ENCODE data around the gene GLI1. TPM values are rescaled to one million over a fixed set of nuclear protein-coding genes. Genes with fewer than 3 reads are reported as not detected.

GLI1 gene
- total RNA-seq, 1 experiment from 2014 or later, result 9.7 TPM

- no peak overlapping the region for H3K4me3 ChIP-seq (ENCODE audit: insufficient read depth, low read depth, low read length)
- peaks cover 42% of the 10 kb centered on the region for H3K27me3 ChIP-seq (ENCODE audit: control insufficient read depth, insufficient read depth, low read length)
- H3K36me3 ChIP-seq (replicated peaks; ENCODE audit: control insufficient read depth, insufficient read depth, low read length), result peaks cover 2% of the 10 kb centered on the region
- DNase-seq, result no peak
These were observed 12.1 kb downstream of the GLI1 start for GRCh38 chr12:57471661-57472060.

DNA sequence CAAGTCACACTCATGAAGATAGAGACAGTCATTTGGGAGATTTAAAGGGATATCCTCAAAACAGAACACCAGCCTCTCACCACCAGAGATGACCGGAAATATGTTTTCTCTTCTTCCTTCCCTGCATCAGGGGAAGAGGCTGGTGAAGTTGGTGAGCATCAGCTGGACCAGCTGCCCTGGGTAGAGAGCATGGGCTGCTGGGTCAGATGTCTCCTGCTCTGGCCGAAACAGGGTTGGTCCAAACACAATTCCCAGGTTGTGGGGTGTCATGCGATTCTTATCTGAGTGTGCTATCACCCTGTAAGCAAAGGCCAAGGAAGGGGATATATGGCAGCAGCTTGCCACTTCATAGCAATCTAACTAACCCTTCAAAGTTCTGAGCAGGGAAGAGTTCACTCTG, 12.8 kb downstream of the GLI1 start:
- H3K27me3 ChIP-seq (ENCODE audit: control insufficient read depth, insufficient read depth, low read length), result peaks cover 49% of the 10 kb centered on the region
- no peak overlapping the region for H3K4me3 ChIP-seq (ENCODE audit: insufficient read depth, low read depth, low read length)
- peaks cover 2% of the 10 kb centered on the region for H3K36me3 ChIP-seq (replicated peaks; ENCODE audit: control insufficient read depth, insufficient read depth, low read length)
- no peak for DNase-seq

GRCh38 chr12:57473392-57473791, 13.8 kb downstream of the GLI1 start:
- DNase-seq, result peak; percentile 13
- Histone ChIP-seq H3K4me3 (ENCODE audit: insufficient read depth, low read depth, low read length) (no peak overlapping the region), H3K27me3 (ENCODE audit: control insufficient read depth, insufficient read depth, low read length) (peaks cover 49% of the 10 kb centered on the region), H3K36me3 (replicated peaks; ENCODE audit: control insufficient read depth, insufficient read depth, low read length) (peaks cover 2% of the 10 kb centered on the region)

DNA sequence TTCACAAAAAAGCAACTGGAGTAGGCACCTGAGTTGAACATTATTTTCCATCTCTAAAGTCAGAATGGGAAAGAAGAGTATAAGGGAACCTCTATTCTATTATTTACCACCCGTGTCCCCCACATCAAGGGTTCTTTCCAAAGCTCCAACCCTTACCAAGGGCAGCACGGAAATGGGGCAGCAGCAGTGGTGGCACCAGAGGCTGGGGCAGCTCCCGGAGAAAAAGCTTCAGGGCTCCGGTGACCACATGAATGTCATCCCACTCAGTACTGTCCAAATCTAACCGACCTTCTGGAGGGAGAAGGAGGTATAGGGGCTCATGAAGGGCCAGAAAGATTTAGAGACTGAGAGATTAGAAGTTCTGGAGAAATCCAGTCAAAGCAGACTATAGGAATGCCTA, 14.3 kb downstream of the GLI1 start:
- DNase-seq, result no peak
- Histone ChIP-seq H3K4me3 (ENCODE audit: insufficient read depth, low read depth, low read length) (no peak overlapping the region), H3K27me3 (ENCODE audit: control insufficient read depth, insufficient read depth, low read length) (peaks cover 49% of the 10 kb centered on the region), H3K36me3 (replicated peaks; ENCODE audit: control insufficient read depth, insufficient read depth, low read length) (peaks cover 2% of the 10 kb centered on the region)

DNA sequence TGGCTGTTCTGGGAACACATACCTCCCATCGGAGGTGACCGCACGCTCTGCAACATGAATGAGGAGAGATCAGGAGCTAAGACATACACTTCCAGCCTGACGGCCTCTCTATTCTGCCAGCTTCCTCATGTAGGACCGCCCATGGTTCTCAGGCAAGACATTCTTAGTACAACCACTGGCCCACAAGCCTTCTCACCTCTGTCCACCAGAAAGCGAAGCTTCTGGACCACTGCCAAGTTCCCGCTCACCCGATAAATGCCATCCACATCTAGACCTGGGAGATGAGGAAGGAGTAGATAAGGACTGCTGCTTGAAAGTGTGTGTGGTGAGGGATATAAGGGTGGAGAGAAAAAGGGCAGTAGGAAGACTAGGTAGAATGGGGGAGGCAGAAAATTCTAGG, 14.8 kb downstream of the GLI1 start:
- peaks cover 49% of the 10 kb centered on the region for H3K27me3 ChIP-seq (ENCODE audit: control insufficient read depth, insufficient read depth, low read length)
- no peak for DNase-seq
- H3K36me3 ChIP-seq (replicated peaks; ENCODE audit: control insufficient read depth, insufficient read depth, low read length), result peaks cover 2% of the 10 kb centered on the region
- H3K4me3 ChIP-seq (ENCODE audit: insufficient read depth, low read depth, low read length), result no peak overlapping the region

GRCh38 chr12:57474862-57475261, 15.3 kb downstream of the GLI1 start:
- H3K27me3 ChIP-seq (ENCODE audit: control insufficient read depth, insufficient read depth, low read length), result peaks cover 49% of the 10 kb centered on the region
- H3K4me3 ChIP-seq (ENCODE audit: insufficient read depth, low read depth, low read length), result peak overlapping the region; percentile 43; the same call in 1 of the 2 replicates
- H3K36me3 ChIP-seq (replicated peaks; ENCODE audit: control insufficient read depth, insufficient read depth, low read length), result peaks cover 2% of the 10 kb centered on the region
- DNase-seq, result peak; percentile 54

DNA sequence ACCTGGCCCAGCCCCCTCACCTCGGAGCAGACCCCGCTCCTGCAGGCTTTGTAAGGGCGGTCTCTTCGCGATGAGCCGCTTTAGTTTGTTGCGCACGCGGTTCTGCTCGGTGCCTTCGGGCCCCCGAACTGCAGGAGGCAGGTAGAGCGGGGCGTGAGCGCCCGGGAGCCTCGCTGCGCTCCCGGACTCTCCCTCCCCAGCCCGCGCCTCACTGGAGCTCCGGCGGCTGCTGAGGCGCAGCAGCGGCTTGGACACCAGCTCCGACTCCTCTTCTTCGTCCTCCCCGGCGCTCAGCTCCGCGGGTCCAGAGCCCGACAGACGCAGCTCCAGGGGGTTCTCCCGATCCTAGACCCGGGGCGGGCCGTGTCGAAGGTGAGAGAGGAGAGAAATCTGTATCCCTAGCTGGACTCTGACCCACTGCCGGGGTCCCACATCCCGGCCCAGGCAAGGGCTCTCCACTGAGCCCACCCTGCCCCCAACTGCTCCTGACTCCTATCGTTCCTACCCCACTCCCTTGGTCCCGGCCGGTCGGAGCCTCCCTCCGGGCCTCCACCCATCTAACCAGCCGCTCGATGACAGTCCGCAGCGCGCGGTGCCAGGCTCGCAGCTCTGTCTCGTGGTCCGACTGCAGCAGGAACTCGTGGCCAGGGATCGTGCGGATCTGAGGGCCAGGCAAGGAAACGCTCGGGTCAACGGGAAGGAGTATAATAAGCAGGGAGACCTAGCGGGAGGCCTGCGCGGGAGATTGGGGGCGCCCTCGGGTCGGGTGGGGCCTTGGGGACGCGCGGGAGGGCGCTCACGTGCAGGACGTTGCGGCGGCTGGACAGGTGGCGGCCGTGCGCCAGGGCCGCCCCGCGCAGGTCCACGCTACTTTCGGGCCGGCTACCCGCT, 15.9 kb downstream of the GLI1 start:
- no peaks in the 10 kb centered on the region for H3K36me3 ChIP-seq (replicated peaks; ENCODE audit: control insufficient read depth, insufficient read depth, low read length)
- H3K27me3 ChIP-seq (ENCODE audit: control insufficient read depth, insufficient read depth, low read length), result peaks cover 49% of the 10 kb centered on the region
- DNase-seq, result peak; percentile 86
- peak overlapping the region; percentile 43 for H3K4me3 ChIP-seq (ENCODE audit: insufficient read depth, low read depth, low read length)

- no peaks in the 10 kb centered on the region for H3K36me3 ChIP-seq (replicated peaks; ENCODE audit: control insufficient read depth, insufficient read depth, low read length)
- H3K4me3 ChIP-seq (ENCODE audit: insufficient read depth, low read depth, low read length), result peak overlapping the region; percentile 43
- peaks cover 49% of the 10 kb centered on the region for H3K27me3 ChIP-seq (ENCODE audit: control insufficient read depth, insufficient read depth, low read length)
- no peak for DNase-seq
These were observed 16.8 kb downstream of the GLI1 start for GRCh38 chr12:57476162-57476992.

DNA sequence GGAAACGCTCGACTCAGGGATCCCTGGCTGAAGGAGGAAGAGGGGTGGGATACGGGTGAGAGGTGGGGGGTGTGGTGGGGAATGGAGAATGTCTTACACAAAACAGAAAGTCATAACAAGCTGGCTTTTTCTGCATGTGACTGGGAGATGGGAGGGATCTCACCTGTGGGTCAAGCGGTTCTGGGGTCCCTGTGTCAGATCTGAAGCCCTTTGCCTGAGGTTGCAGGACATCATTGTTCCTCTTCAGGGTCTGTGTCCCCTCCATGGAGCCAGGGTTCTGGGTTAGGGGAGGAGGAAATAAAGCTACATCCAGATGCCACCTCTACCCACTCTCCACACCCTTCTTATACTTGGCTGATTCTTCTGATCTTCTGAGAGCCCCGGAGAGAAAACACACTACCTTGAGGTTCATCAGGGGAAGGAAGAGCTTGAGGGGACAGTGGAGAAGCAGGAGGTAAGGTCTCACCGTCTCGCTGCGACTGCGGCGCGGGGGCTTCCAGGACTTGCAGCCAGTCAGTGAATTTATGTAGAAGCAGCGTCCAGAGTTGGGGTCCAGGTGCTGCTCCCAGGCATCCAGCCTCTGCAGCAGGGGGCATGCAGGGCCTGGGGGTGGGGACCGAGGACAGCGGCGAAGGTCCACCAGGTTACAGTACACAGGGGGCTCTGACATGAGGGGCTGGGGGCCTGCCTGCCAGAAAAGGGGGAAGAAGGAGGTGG, 17.6 kb downstream of the GLI1 start:
- Histone ChIP-seq H3K36me3 (replicated peaks; ENCODE audit: control insufficient read depth, insufficient read depth, low read length) (no peaks in the 10 kb centered on the region), H3K27me3 (ENCODE audit: control insufficient read depth, insufficient read depth, low read length) (peaks cover 48% of the 10 kb centered on the region), H3K4me3 (ENCODE audit: insufficient read depth, low read depth, low read length) (no peak overlapping the region)
- DNase-seq, result no peak

GRCh38 chr12:57477710-57478681, 18.4 kb downstream of the GLI1 start:
- Histone ChIP-seq H3K36me3 (replicated peaks; ENCODE audit: control insufficient read depth, insufficient read depth, low read length) (no peaks in the 10 kb centered on the region), H3K27me3 (ENCODE audit: control insufficient read depth, insufficient read depth, low read length) (peaks cover 41% of the 10 kb centered on the region), H3K4me3 (ENCODE audit: insufficient read depth, low read depth, low read length) (no peak overlapping the region)
- DNase-seq, result no peak

DNA sequence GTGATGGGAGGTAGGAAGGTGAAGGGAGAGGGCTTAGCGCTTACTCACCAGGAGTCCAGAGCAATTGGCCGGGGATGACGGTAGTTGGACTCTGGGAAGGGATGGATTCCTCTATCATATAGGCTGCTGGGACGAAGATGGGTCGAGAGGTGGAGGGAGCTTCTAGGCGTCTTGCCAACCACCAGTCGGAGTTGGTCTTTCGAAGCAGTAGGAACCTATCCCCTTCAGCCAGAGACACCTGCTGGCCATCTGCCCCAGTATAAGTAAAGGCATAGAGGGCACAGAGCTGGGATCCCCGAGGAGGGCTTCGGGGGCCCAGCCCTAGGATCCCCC, 19.4 kb downstream of the GLI1 start:
- Histone ChIP-seq H3K4me3 (ENCODE audit: insufficient read depth, low read depth, low read length) (no peak overlapping the region), H3K27me3 (ENCODE audit: control insufficient read depth, insufficient read depth, low read length) (peaks cover 33% of the 10 kb centered on the region), H3K36me3 (replicated peaks; ENCODE audit: control insufficient read depth, insufficient read depth, low read length) (no peaks in the 10 kb centered on the region)
- no peak for DNase-seq

- DNase-seq, result no peak
- no peak within 1 kb of the TSS for H3K4me3 ChIP-seq (ENCODE audit: insufficient read depth, low read depth, low read length)
- H3K27me3 ChIP-seq (ENCODE audit: control insufficient read depth, insufficient read depth, low read length), result peaks cover 28% of the 10 kb centered on the region
- H3K36me3 ChIP-seq (replicated peaks; ENCODE audit: control insufficient read depth, insufficient read depth, low read length), result no peaks in the 10 kb centered on the region
These were observed 20.0 kb downstream of the GLI1 start, which contains the start of gene ARHGAP9 for GRCh38 chr12:57479376-57480115. ARHGAP9 (minus strand) TSS chr12:57479866; CDS start chr12:57479406, 460 bp downstream.

GRCh38 chr12:57481671-57482070, 22.1 kb downstream of the GLI1 start:
- H3K27me3 ChIP-seq (ENCODE audit: control insufficient read depth, insufficient read depth, low read length), result peaks cover 7% of the 10 kb centered on the region
- DNase-seq, result peak; percentile 17
- H3K4me3 ChIP-seq (ENCODE audit: insufficient read depth, low read depth, low read length), result no peak overlapping the region
- no peaks in the 10 kb centered on the region for H3K36me3 ChIP-seq (replicated peaks; ENCODE audit: control insufficient read depth, insufficient read depth, low read length)

Measured in H7 (cell line).